ENCODE results near the gene PPP1R3A. TPM values are rescaled to one million over a fixed set of nuclear protein-coding genes. Genes with fewer than 3 reads are reported as not detected.

The PPP1R3A gene
- total and polyA plus RNA-seq, 10 of the 15 experiments (the other 5 are each of a cell fraction or from before 2014, with no cell fraction given), result not detected

DNA sequence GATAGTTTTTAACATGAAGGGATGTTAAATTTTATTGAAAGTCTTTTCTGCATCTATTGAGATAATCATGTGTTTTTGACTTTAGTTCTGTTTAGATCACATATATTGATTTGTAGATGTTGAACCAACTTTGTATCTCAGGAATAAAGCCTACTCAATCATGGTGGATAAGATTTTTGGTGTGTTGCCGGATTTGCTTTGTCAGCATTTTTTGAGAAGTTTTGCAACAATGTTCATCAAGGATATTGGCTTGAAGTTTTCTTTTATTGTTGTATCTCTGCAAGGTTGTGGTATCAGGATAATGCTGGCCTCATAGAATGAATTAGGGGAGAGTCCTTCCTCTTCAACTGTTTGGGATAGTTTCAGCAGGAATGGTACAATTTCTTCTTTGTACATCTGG is 9.3 kb upstream of the PPP1R3A start (continued):
- TF ChIP-seq JUNB (IDR thresholded peaks at IDR 0.05) (no peak), SUZ12 (IDR thresholded peaks at IDR 0.05; ENCODE audit: unreplicated experiment) (no peak)
- TF ChIP-seq, protein P1, sequence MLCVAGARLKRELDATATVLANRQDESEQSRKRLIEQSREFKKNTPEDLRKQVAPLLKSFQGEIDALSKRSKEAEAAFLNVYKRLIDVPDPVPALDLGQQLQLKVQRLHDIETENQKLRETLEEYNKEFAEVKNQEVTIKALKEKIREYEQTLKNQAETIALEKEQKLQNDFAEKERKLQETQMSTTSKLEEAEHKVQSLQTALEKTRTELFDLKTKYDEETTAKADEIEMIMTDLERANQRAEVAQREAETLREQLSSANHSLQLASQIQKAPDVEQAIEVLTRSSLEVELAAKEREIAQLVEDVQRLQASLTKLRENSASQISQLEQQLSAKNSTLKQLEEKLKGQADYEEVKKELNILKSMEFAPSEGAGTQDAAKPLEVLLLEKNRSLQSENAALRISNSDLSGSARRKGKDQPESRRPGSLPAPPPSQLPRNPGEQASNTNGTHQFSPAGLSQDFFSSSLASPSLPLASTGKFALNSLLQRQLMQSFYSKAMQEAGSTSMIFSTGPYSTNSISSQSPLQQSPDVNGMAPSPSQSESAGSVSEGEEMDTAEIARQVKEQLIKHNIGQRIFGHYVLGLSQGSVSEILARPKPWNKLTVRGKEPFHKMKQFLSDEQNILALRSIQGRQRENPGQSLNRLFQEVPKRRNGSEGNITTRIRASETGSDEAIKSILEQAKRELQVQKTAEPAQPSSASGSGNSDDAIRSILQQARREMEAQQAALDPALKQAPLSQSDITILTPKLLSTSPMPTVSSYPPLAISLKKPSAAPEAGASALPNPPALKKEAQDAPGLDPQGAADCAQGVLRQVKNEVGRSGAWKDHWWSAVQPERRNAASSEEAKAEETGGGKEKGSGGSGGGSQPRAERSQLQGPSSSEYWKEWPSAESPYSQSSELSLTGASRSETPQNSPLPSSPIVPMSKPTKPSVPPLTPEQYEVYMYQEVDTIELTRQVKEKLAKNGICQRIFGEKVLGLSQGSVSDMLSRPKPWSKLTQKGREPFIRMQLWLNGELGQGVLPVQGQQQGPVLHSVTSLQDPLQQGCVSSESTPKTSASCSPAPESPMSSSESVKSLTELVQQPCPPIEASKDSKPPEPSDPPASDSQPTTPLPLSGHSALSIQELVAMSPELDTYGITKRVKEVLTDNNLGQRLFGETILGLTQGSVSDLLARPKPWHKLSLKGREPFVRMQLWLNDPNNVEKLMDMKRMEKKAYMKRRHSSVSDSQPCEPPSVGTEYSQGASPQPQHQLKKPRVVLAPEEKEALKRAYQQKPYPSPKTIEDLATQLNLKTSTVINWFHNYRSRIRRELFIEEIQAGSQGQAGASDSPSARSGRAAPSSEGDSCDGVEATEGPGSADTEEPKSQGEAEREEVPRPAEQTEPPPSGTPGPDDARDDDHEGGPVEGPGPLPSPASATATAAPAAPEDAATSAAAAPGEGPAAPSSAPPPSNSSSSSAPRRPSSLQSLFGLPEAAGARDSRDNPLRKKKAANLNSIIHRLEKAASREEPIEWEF (IDR thresholded peaks at IDR 0.05; ENCODE audit: insufficient replicate concordance, low read depth, low read length), result no peak

DNA sequence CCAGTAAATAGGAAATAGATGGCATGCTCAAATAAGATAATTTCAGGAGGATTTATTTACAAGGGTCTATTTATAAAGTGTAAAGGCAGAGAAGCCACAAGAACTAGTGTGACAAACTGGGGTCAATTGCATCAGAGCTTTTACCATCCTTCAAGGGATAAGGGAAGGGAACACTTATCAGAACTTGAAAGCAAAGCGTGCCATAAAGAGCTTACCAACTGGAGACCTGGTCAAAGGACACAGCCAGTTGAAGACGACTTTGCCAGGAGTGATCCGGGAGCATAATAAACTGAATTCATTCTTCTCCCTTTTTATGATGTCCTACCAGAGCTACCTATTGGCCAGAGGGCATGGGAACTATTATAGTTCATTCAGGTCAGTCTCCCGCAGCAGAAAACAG is 3.2 kb upstream of the PPP1R3A start:
- no peak for TF ChIP-seq NR2F1 (conservative IDR thresholded peaks at IDR 0.05)
- no peak for TF ChIP-seq SIN3A (IDR thresholded peaks at IDR 0.05; ENCODE audit: low read depth, low read length)
- no peak for TF ChIP-seq ZSCAN29 (IDR thresholded peaks at IDR 0.05)
- no peak for TF ChIP-seq ATF7 (IDR thresholded peaks at IDR 0.05; ENCODE audit: low read depth)
- intact Hi-C loops (cut with micrococcal nuclease; ENCODE audit: unreplicated experiment) (no loop called here), in situ Hi-C loops (cut with MboI) (no loop called here)
- H3K4me2 ChIP-seq (ENCODE audit: control insufficient read depth, insufficient read depth), result no peak overlapping the region
- BruUV-seq (replicated peaks), result no TSS peak
- no peaks in the 10 kb centered on the region for H3K4me1 ChIP-seq (ENCODE audit: control insufficient read depth, insufficient read depth, low read length)
- ChIA-PET RAD21 (ENCODE audit: unreplicated experiment) (no interaction called here), CTCF (interaction anchor here (0.7 kb wide), 1 partner anchor 15 kb away, joined by 3 read pairs; no protein-coding TSS in a partner anchor), SMC1A (ENCODE audit: uncharacterized antibody, unreplicated experiment) (interaction anchor here (0.8 kb wide), 1 partner anchor 9 kb away, joined by 3 read pairs; no protein-coding TSS in a partner anchor), POLR2A (interaction anchor here (0.6 kb wide), 1 partner anchor 602 kb away, joined by 3 read pairs; no protein-coding TSS in a partner anchor)
- no peaks in the 10 kb centered on the region for H4K20me1 ChIP-seq (ENCODE audit: control insufficient read depth, insufficient read depth)
- H2AFZ ChIP-seq (ENCODE audit: control insufficient read depth, low read depth, low read length), result no peak overlapping the region
- FAIRE-seq, result no peak
- H3K27me3 ChIP-seq (replicated peaks in 1 of 2; ENCODE audit: control insufficient read depth in 2 of 2, insufficient read depth in 2 of 2, low read length in 1 of 2), result no peaks in the 10 kb centered on the region; a peak in 1 of 4 replicates
- no peaks in the 10 kb centered on the region for H3K36me3 ChIP-seq (ENCODE audit: control insufficient read depth in 2 of 2, insufficient read depth in 2 of 2, low read length in 1 of 2)
- no peaks in the 10 kb centered on the region for H3K79me2 ChIP-seq (ENCODE audit: control insufficient read depth, insufficient read depth, low read length)
- H3K9ac ChIP-seq (ENCODE audit: control insufficient read depth, insufficient read depth, low read length), result no peak overlapping the region
- no peak overlapping the region for H3K27ac ChIP-seq (ENCODE audit: control insufficient read depth, insufficient read depth)
- no peak overlapping the region for H3K4me3 ChIP-seq
- H3K9me3 ChIP-seq (replicated peaks; ENCODE audit: control insufficient read depth, insufficient read depth, low read length), result no peaks in the 10 kb centered on the region
- 14% methylated on average over 4 of the region's 4 CpGs for WGBS (ENCODE audit: insufficient coverage, insufficient replicate concordance, low lambda C conversion rate, missing lambda C conversion rate)
- DNase-seq (ENCODE audit: low read depth, low spot score), result no peak
- ATAC-seq, result no peak
